Gastroesophageal sphincter (tissue), 3 donors: Measurements from ENCODE around the gene CNNM2.

Experiments used
- CTCF ChIP-seq, 4 experiments: fragments of 200-600 bp in 2 of 4; fragments of 450-650 bp in 2 of 4; sonication (generic) in 1 of 4; IDR thresholded peaks; one replicate each; pipeline ENCODE4 v1.5.1; 2017 to 2019; ENCODE audit warnings: antibody characterized with exemption in 4 of 4, mild to moderate bottlenecking in 2 of 4, moderate library complexity in 2 of 4
- POLR2A ChIP-seq, 2 donors: fragments of 450-650 bp; IDR thresholded peaks; one replicate each; pipeline ENCODE4 v1.6.1; 2017; ENCODE audit warnings: antibody characterized with exemption in 2 of 2, mild to moderate bottlenecking in 2 of 2, moderate library complexity in 1 of 2
- POLR2AphosphoS5 ChIP-seq: sonication (generic); formaldehyde crosslinking; IDR thresholded peaks from one replicate; pipeline ENCODE4 v1.6.1; 2017; ENCODE audit warnings: antibody characterized with exemption

GRCh38 chr10:102930720-102931119 lies 12.6 kb downstream of the CNNM2 start:
- no peak for TF ChIP-seq POLR2AphosphoS5
- no peak for TF ChIP-seq POLR2A (IDR thresholded peaks at IDR 0.05)
- no peak for TF ChIP-seq CTCF (IDR thresholded peaks at IDR 0.05)
